ENCODE data around the gene NDUFA7. TPM values are rescaled to one million over a fixed set of nuclear protein-coding genes. Genes with fewer than 3 reads are reported as not detected.
"Not testable (repeated sequence)": the region's sequence is repeated elsewhere in the genome, so short reads cannot be mapped to it uniquely, and the experiment has no call there.

NDUFA7 gene
- total RNA-seq, 1 experiment from 2014 or later, result 70.2 TPM

DNA sequence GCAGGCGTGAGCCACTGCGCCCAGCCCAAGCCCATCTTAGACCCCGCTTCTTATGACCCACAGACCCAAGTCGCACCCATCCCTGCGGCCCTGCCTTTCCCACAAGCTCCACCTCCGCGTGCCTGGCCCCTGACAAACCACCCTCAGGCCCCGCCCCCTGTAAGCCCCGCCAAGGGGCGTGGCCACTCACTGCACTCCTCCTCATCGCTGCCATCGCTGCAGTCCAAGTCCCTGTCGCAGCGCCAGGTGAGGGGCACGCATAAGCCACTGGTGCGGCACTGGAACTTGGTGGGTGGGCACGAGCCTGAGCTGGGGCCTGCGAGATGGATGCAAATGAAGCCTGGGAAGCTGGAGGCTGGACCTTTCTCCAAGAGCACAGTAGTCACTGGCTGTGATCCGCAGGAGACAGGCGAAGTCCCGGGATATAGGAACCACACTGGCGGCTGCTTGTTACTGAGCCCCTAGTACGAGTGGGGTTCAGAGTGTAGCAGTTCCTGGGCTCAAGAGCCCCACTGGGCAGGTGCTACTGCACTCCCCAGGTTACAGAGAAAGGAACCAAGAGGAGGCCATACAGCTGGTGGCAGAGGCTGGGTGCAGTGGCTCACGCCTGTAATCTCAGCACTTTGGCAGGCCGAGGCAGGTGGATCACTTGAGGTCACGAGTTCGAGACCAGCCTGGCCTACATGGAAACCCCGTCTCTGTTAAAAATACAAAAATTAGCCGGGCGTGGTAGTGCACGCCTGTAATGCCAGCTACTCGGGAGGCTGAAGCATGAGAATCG is 16.1 kb downstream of the NDUFA7 start:
- intact Hi-C loops (cut with micrococcal nuclease; ENCODE audit: unreplicated experiment), result no loop called here
- H3K9me3 ChIP-seq (ENCODE audit: low read depth, low read length, poor library complexity, severe bottlenecking), result no peaks in the 10 kb centered on the region
- TF ChIP-seq EZH2 (IDR thresholded peaks at IDR 0.05; ENCODE audit: borderline replicate concordance, low read depth, low read length, poor library complexity, severe bottlenecking), result no peak
- TF ChIP-seq, protein P1, sequence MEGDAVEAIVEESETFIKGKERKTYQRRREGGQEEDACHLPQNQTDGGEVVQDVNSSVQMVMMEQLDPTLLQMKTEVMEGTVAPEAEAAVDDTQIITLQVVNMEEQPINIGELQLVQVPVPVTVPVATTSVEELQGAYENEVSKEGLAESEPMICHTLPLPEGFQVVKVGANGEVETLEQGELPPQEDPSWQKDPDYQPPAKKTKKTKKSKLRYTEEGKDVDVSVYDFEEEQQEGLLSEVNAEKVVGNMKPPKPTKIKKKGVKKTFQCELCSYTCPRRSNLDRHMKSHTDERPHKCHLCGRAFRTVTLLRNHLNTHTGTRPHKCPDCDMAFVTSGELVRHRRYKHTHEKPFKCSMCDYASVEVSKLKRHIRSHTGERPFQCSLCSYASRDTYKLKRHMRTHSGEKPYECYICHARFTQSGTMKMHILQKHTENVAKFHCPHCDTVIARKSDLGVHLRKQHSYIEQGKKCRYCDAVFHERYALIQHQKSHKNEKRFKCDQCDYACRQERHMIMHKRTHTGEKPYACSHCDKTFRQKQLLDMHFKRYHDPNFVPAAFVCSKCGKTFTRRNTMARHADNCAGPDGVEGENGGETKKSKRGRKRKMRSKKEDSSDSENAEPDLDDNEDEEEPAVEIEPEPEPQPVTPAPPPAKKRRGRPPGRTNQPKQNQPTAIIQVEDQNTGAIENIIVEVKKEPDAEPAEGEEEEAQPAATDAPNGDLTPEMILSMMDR (conservative IDR thresholded peaks at IDR 0.05; ENCODE audit: low read depth, low read length), result no peak
- CTCF ChIA-PET, result no interaction called here
- peaks cover 15% of the 10 kb centered on the region for H3K4me1 ChIP-seq (ENCODE audit: insufficient read depth, low read length, poor library complexity, severe bottlenecking)
- peaks cover 13% of the 10 kb centered on the region for H3K36me3 ChIP-seq (ENCODE audit: insufficient read depth, low read length, poor library complexity, severe bottlenecking)
- no peaks in the 10 kb centered on the region for H3K27me3 ChIP-seq (replicated peaks; ENCODE audit: insufficient read depth, low read depth, low read length, poor library complexity)
- peak; percentile 47 for DNase-seq (ENCODE audit: low spot score)
- no peak overlapping the region for H3K27ac ChIP-seq (ENCODE audit: low read depth, low read length, poor library complexity, severe bottlenecking)
- H3K4me3 ChIP-seq (ENCODE audit: low read depth, low read length, poor library complexity, severe bottlenecking), result no peak overlapping the region
- POLR2A ChIA-PET (ENCODE audit: low non-redundant PET), result no interaction called here
- BruUV-seq (replicated peaks), result no TSS peak

DNA sequence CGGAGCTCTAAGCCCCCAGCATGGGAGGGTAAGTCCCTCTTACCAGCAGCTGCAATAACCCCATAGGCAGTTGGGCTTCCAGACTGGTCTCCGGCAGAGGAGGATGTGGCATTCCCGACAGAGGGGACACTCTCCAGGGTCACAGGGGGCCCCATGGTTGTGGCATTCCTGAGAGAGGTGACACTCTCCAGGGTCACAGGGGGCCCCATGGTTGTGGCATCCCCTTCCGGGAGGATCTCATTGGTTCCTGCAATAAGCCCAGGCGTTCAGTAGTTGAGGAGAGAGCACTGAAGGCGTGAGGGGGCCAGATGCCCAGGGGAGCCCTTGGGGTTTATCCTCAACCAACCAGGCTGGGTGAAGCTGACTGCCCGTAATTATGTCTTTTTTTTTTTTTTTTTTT is 18.4 kb downstream of the NDUFA7 start:
- CTCF ChIA-PET, result no interaction called here
- no TSS peak for BruUV-seq (replicated peaks)
- H3K27me3 ChIP-seq (replicated peaks; ENCODE audit: insufficient read depth, low read depth, low read length, poor library complexity), result no peaks in the 10 kb centered on the region

DNA sequence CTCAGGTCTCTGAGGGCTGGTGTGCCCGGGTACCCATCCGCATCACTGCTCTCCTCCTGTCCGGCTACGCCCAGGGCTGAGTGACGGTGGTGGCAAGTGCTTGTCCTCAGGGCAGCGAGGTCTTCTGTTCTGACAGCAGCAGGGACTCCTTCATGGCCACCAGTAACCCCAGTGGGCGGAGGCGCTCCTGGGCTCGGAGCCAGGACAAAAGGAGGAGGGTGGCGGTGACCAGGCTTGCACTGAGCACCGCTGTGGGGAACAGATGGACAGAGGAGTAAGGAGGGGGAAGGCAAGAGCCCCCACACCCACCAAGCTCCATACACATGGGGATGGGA is 18.9 kb downstream of the NDUFA7 start:
- intact Hi-C loops (cut with micrococcal nuclease; ENCODE audit: unreplicated experiment), result no loop called here
- no peaks in the 10 kb centered on the region for H3K9me3 ChIP-seq (ENCODE audit: low read depth, low read length, poor library complexity, severe bottlenecking)
- DNase-seq (ENCODE audit: low spot score), result no peak
- POLR2A ChIA-PET (ENCODE audit: low non-redundant PET), result no interaction called here
- H3K4me1 ChIP-seq (ENCODE audit: insufficient read depth, low read length, poor library complexity, severe bottlenecking), result peaks cover 8% of the 10 kb centered on the region
- H3K27me3 ChIP-seq (replicated peaks; ENCODE audit: insufficient read depth, low read depth, low read length, poor library complexity), result no peaks in the 10 kb centered on the region
- no peak for TF ChIP-seq EZH2 (IDR thresholded peaks at IDR 0.05; ENCODE audit: borderline replicate concordance, low read depth, low read length, poor library complexity, severe bottlenecking)
- TF ChIP-seq, protein P1 (conservative IDR thresholded peaks at IDR 0.05; ENCODE audit: low read depth, low read length), result no peak
- no TSS peak for BruUV-seq (replicated peaks)
- H3K36me3 ChIP-seq (ENCODE audit: insufficient read depth, low read length, poor library complexity, severe bottlenecking), result peaks cover 8% of the 10 kb centered on the region
- no peak overlapping the region for H3K4me3 ChIP-seq (ENCODE audit: low read depth, low read length, poor library complexity, severe bottlenecking)
- no peak overlapping the region for H3K27ac ChIP-seq (ENCODE audit: low read depth, low read length, poor library complexity, severe bottlenecking)
- CTCF ChIA-PET, result no interaction called here

More for the DNA sequence above, 18.4 kb downstream of the NDUFA7 start:
- H3K9me3 ChIP-seq (ENCODE audit: low read depth, low read length, poor library complexity, severe bottlenecking), result no peaks in the 10 kb centered on the region
- H3K4me1 ChIP-seq (ENCODE audit: insufficient read depth, low read length, poor library complexity, severe bottlenecking), result peaks cover 8% of the 10 kb centered on the region
- POLR2A ChIA-PET (ENCODE audit: low non-redundant PET), result no interaction called here
- peaks cover 8% of the 10 kb centered on the region for H3K36me3 ChIP-seq (ENCODE audit: insufficient read depth, low read length, poor library complexity, severe bottlenecking)
- no peak overlapping the region for H3K27ac ChIP-seq (ENCODE audit: low read depth, low read length, poor library complexity, severe bottlenecking)
- H3K4me3 ChIP-seq (ENCODE audit: low read depth, low read length, poor library complexity, severe bottlenecking), result no peak overlapping the region
- intact Hi-C loops (cut with micrococcal nuclease; ENCODE audit: unreplicated experiment), result no loop called here
- TF ChIP-seq EZH2 (IDR thresholded peaks at IDR 0.05; ENCODE audit: borderline replicate concordance, low read depth, low read length, poor library complexity, severe bottlenecking), result no peak
- TF ChIP-seq, protein P1 (conservative IDR thresholded peaks at IDR 0.05; ENCODE audit: low read depth, low read length), result no peak
- DNase-seq (ENCODE audit: low spot score), result no peak

DNA sequence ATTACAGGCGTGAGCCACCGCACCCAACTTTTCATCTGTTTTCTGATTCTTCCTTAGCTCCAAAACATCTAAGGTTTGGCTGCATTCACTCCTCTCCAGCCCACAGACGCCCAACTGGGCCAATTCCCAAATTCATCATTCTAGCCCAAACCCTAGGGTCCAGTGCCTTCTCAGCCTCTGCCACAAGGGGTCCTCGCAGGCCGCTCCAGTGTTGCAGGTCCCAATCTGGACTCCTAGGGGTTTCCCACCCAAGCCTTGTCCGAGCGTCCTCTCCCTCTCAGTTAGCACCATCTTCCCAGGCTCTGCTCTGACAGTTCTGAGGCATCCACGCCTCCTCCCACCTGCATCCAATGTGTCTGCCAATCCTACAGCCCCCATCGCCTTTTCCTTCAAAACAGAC is 29.8 kb downstream of the NDUFA7 start:
- H3K27ac ChIP-seq (ENCODE audit: low read depth, low read length, poor library complexity, severe bottlenecking); H3K27me3 ChIP-seq (replicated peaks; ENCODE audit: insufficient read depth, low read depth, low read length, poor library complexity); DNase-seq (ENCODE audit: low spot score); H3K4me1 ChIP-seq (ENCODE audit: insufficient read depth, low read length, poor library complexity, severe bottlenecking); POLR2A ChIA-PET (ENCODE audit: low non-redundant PET); intact Hi-C loops (cut with micrococcal nuclease; ENCODE audit: unreplicated experiment); H3K36me3 ChIP-seq (ENCODE audit: insufficient read depth, low read length, poor library complexity, severe bottlenecking); H3K4me3 ChIP-seq (ENCODE audit: low read depth, low read length, poor library complexity, severe bottlenecking); BruUV-seq (replicated peaks); H3K9me3 ChIP-seq (ENCODE audit: low read depth, low read length, poor library complexity, severe bottlenecking); CTCF ChIA-PET: not testable (repeated sequence)

DNA sequence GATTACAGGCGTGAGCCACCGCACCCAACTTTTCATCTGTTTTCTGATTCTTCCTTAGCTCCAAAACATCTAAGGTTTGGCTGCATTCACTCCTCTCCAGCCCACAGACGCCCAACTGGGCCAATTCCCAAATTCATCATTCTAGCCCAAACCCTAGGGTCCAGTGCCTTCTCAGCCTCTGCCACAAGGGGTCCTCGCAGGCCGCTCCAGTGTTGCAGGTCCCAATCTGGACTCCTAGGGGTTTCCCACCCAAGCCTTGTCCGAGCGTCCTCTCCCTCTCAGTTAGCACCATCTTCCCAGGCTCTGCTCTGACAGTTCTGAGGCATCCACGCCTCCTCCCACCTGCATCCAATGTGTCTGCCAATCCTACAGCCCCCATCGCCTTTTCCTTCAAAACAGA is 44.7 kb downstream of the NDUFA7 start:
- BruUV-seq (replicated peaks); CTCF ChIA-PET: not testable (repeated sequence)

More for the DNA sequence above, 44.7 kb downstream of the NDUFA7 start:
- H3K36me3 ChIP-seq (ENCODE audit: insufficient read depth, low read length, poor library complexity, severe bottlenecking); H3K9me3 ChIP-seq (ENCODE audit: low read depth, low read length, poor library complexity, severe bottlenecking); H3K27me3 ChIP-seq (replicated peaks; ENCODE audit: insufficient read depth, low read depth, low read length, poor library complexity); H3K27ac ChIP-seq (ENCODE audit: low read depth, low read length, poor library complexity, severe bottlenecking); DNase-seq (ENCODE audit: low spot score); intact Hi-C loops (cut with micrococcal nuclease; ENCODE audit: unreplicated experiment); H3K4me3 ChIP-seq (ENCODE audit: low read depth, low read length, poor library complexity, severe bottlenecking); POLR2A ChIA-PET (ENCODE audit: low non-redundant PET); H3K4me1 ChIP-seq (ENCODE audit: insufficient read depth, low read length, poor library complexity, severe bottlenecking): not testable (repeated sequence)
